Nephron progenitor cell (in vitro differentiated cells): Measurements from ENCODE around the gene FGFRL1.

Experiments
- DNase-seq: peaks from one replicate; pipeline ENCODE4 v3.0.0; 2021
- H3K27ac Mint-ChIP-seq: 2 replicates; pipeline ENCODE4 v1.8.0; 2021; ENCODE audit warnings: mild to moderate bottlenecking, moderate library complexity, mixed read lengths
- H3K27me3 Mint-ChIP-seq: 2 replicates; pipeline ENCODE4 v1.8.0; 2021; ENCODE audit warnings: mild to moderate bottlenecking, low read depth, mixed read lengths; ENCODE audit not compliant: poor library complexity
- H3K36me3 Mint-ChIP-seq: 2 replicates; pipeline ENCODE4 v1.8.0; 2021; ENCODE audit warnings: low read depth, mixed read lengths
- H3K4me1 Mint-ChIP-seq: 2 replicates; pipeline ENCODE4 v1.8.0; 2021; ENCODE audit warnings: mixed read lengths
- H3K4me3 Mint-ChIP-seq: 2 replicates; pipeline ENCODE4 v1.8.0; 2021; ENCODE audit warnings: mild to moderate bottlenecking, moderate library complexity, mixed read lengths
- H3K9me3 Mint-ChIP-seq: 2 replicates; pipeline ENCODE4 v1.8.0; 2021; ENCODE audit warnings: mild to moderate bottlenecking, moderate library complexity, mixed read lengths
- CTCF ChIP-seq: fragments of 200-600 bp; sonication (generic); IDR thresholded peaks from 2 replicates; pipeline ENCODE4 v1.5.0; 2021; ENCODE audit warnings: antibody characterized with exemption

Gene FGFRL1

GRCh38 chr4:1056671-1057402 is 45.4 kb downstream of the FGFRL1 start:
- Mint-ChIP-seq H3K4me3 (no peak overlapping the region), H3K9me3 (peaks cover 2% of the 10 kb centered on the region), H3K36me3 (no peaks in the 10 kb centered on the region), H3K27ac (no peak overlapping the region), H3K27me3 (peaks cover 70% of the 10 kb centered on the region), H3K4me1 (peaks cover 29% of the 10 kb centered on the region)
- TF ChIP-seq CTCF = no peak
- DNase-seq = no peak

- Mint-ChIP-seq H3K27ac (no peak overlapping the region), H3K4me3 (no peak overlapping the region), H3K36me3 (no peaks in the 10 kb centered on the region), H3K4me1 (peaks cover 31% of the 10 kb centered on the region), H3K27me3 (peaks cover 70% of the 10 kb centered on the region), H3K9me3 (no peaks in the 10 kb centered on the region)
- no peak for TF ChIP-seq CTCF
- no peak for DNase-seq
Observed at GRCh38 chr4:1057403-1057745, 45.9 kb downstream of the FGFRL1 start.

- H3K4me1 Mint-ChIP-seq = peaks cover 31% of the 10 kb centered on the region
- peaks cover 70% of the 10 kb centered on the region for H3K27me3 Mint-ChIP-seq
- TF ChIP-seq CTCF = no peak
- no peak overlapping the region for H3K27ac Mint-ChIP-seq
- no peaks in the 10 kb centered on the region for H3K36me3 Mint-ChIP-seq
- no peak overlapping the region for H3K4me3 Mint-ChIP-seq
- DNase-seq = no peak
- H3K9me3 Mint-ChIP-seq = no peaks in the 10 kb centered on the region
Observed at GRCh38 chr4:1058198-1058996, 47.0 kb downstream of the FGFRL1 start.

GRCh38 chr4:1058997-1059665 is 47.7 kb downstream of the FGFRL1 start:
- H3K27ac Mint-ChIP-seq = no peak overlapping the region
- no peak for TF ChIP-seq CTCF
- peaks cover 71% of the 10 kb centered on the region for H3K27me3 Mint-ChIP-seq
- H3K36me3 Mint-ChIP-seq = no peaks in the 10 kb centered on the region
- no peaks in the 10 kb centered on the region for H3K9me3 Mint-ChIP-seq
- H3K4me1 Mint-ChIP-seq = peaks cover 31% of the 10 kb centered on the region
- no peak overlapping the region for H3K4me3 Mint-ChIP-seq
- no peak for DNase-seq

GRCh38 chr4:1060121-1060520 is 48.7 kb downstream of the FGFRL1 start:
- Mint-ChIP-seq H3K4me3 (no peak overlapping the region), H3K9me3 (no peaks in the 10 kb centered on the region), H3K4me1 (peaks cover 31% of the 10 kb centered on the region), H3K36me3 (no peaks in the 10 kb centered on the region), H3K27ac (no peak overlapping the region), H3K27me3 (peaks cover 71% of the 10 kb centered on the region)
- no peak for DNase-seq
- TF ChIP-seq CTCF = no peak
